OCI-M2 (cell line): ENCODE results near the gene KIF1B.

Source experiments
- DNase-seq: peaks from one replicate; lab custom pipeline; 2025; ENCODE audit not compliant: unreplicated experiment; lab: John Stamatoyannopoulos, UW

KIF1B gene

DNA sequence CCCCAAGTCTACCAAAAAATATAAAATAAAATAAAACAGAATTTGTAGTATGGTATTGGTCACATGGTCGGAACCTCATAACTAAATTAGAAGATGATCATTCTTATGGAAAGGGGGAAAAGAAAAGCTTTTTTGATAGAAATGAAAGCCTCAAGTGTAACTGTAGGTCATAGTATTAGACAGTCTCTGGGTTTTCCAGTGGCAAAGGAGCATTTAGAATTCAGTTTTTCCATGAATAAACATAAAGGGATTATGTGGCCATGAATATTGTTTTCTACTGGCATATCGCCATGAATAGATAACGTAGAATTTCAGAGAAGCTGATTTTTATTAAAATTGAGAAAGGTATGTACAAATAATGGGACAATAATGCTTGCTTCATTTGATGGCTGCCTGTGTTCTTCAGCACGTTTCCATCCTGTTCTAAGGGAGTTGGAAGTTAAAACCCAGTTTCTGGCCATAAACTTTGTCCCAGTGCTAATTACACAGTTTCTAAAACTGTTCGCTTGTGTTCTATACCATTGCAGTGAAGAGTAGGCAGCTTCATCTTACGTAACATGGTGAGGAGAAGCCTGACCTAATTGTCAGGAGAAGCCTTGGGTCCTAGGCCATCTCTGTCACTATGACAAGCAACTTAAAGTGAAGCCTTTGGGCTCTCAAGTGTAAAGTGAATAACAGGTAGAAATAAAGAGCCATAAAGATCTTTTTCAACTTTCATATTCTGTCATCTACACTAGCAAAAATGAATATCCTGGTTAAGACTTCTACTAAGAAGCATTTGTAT, 118.0 kb downstream of the KIF1B start:
- DNase-seq: no peak

DNA sequence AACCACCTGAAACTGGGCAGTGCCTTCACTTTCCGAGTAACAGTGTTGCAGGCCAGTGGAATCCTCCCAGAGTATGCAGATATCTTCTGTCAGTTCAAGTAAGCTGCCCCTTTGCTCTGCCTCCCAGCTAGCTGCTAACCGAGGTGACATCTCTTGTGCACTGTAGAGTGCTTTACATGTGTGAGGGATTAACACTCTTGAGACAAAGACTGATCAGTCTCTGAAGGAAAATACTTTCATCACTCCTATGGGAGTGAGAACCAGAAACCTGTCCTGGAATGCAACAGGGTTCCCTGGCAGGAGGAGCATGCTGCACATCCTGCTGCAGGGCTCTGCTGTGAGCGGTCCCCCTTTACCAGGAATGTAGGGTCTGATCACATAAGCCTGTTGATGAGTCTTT, 127.1 kb downstream of the KIF1B start:
- no peak for DNase-seq

DNA sequence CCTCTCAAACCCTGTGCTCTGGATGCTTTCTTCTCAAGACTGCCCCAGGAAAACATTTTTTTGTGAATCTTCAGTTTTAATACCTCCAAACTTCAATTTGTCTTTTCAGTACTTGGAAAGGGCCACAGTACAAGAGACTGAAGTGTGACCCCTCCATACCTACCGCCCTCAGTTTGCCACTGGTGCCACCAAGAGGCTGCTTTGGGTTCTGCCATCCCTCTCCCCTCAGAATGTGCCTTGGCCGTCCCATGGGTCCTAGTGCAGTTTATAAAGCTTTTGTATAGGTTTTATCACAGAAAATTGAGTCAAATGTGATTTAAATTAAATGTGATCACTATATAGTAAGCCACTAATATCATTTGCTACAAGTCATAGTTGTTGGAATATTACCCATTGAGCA, 127.7 kb downstream of the KIF1B start:
- no peak for DNase-seq

DNA sequence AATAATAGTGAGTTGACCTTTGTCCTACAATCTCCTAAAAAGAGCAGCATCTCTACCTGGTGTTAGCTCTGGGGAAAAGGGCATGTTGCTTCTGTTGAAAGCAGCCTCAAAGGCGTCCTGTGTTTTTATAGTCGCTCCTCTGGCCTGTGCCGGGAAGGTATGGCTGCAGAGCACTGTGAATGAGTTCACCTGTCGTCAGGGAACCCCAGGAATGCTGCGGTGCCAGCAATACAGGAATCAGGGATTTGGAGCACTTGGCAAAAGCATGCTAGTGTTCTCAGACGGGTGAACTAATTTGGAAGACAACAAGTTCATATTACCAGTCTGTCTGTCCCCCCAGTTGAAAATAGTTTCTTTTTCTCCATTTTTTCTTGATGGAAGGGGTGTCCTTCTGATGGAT, 128.2 kb downstream of the KIF1B start:
- no peak for DNase-seq

DNA sequence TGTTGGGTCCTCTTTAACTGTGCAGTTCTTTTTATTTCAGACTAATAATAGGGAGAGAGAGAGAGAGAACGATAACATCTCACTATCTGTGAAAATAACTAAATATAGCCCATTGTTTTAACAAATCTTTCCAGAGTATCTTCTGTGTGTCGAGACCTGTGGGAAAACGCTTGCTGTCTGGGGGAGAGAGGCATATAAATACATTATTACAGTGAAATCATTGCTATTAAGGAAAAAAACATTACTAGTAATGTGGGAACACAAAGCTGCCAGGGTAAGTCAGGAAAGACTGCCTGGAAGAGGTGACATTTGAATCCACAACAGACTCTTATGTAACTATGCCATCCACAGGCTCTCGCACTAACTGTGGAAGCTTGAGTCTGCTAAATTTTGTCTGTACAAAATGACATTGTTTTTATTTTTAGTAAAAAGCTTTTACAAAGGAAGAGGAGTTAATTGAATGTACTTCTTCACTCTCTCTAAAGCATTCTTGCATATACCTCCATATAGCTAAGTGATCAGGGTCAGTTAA, 128.7 kb downstream of the KIF1B start:
- no peak for DNase-seq

DNA sequence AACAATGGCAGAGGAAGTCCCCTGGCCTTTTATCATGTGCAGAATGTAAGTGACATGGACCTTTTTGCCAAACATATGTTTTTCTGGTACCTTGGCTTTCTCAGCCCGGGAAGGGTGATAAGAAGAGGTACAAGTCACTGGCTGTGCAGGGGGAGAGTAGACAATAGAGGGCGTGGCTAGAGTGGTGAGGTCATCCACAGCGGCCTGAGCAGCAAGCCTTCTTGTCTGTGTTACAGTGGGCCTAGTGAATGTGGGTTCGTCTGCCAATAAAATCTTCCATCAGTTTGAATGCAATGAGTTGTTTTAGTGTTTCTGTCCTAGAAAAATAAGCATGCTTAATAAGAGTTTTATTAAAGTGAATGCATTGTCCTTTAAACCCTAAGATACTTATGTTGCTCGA, 129.4 kb downstream of the KIF1B start:
- peak; percentile 47 for DNase-seq

DNA sequence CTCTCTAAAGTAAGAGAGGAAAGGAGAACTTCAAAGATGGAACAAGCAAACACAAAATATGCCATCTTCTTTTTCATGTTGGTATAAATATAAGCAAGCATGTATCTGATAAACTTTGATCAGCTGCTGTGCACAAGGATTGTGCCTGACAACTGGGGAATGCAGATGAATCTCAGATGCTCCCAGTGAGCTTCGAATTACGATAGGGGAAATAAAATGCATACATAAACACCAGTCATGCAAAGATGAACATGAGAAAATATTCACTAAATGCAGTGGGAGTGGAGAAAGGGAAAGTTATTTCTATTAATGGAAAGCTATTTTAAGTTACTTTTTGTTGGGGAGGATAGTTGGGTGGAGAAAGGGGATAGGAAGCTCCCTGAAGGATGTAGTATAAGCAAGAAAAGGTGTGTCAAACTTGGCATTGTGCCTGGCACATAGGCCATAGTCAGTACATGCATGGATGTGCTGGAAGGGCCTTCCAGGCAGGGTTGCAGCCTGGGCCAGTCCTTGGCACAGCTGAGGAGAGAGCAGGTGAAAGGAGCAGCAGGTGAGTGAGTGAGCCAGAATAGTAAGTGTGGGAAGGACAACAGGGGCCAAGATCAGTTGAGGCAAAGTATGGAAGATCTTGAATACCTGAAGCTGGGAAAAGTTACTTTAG, 130.7 kb downstream of the KIF1B start:
- no peak for DNase-seq

DNA sequence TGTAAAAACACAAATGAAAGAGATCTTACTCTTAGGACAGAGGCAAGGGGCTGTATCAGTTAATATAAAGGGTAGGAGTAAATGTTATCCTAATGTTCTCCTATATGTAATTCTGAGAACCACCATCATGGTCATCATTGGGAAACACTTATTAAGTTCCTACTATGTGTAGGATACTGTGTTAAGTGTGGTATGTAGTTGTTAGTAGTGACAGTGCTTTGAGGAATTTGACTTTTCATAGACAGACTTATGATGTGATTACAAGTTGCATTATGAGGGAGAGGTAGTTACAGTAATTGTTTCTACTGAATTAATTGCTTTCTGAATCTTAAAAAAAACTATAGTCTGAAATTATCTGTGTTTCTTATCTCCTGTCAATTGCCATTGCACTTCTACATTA, 136.7 kb downstream of the KIF1B start:
- DNase-seq: no peak

DNA sequence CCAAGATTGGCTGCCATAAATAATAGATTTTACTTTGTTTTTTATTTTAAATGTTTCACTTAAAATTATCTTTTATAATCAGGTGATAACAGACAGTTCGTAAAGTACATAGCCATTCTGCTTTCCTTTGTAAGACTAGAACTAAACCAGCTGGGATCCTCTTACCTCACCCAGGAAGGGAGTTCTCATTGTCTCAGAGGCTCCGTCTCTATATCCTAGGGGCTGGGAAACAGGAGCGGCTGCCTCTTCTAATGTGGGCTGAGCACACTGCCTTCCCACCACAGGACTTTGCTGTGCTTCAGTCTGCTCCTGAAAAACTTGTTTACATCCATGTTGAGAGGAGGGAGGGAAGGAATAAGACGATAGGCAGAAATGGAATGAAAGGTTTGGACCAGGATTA, 142.9 kb downstream of the KIF1B start:
- DNase-seq: no peak

DNA sequence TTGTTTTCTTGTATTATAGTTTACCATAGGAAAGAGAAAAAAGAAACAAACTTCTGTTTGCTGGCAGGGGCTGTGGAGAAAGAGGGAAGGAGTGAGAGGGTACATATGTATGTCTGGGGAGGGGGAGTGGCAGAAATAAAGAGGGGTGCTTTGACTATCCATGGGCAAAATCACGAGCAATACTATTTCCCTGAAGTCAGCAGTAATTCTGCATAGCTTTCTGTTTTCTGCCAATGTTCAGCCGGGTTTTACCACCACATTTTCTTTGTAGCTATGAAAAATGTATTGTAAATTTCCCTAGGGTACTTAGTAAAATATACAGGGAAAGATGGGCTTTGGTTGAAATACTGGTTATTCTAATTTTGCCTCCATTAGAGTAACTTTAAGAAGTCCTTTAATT, 143.3 kb downstream of the KIF1B start:
- no peak for DNase-seq

DNA sequence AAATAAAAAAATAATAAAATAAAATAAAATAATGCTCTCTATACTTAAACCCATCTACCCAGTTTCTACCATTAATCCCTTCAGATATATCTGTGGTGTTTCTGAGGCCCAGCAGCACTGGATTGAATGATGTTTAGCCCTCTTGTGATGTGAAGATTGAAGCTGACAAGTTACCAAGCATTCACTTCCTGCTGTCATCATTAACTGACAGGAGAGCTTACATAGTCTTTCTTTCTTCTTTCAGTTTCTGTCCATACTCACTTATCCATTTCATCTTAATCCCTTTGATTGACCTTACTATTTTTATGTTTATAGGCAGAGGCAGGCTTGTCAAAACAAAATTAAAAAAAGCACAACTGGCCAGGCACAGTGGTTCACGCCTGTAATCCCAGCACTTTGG, 149.7 kb downstream of the KIF1B start:
- DNase-seq: no peak

DNA sequence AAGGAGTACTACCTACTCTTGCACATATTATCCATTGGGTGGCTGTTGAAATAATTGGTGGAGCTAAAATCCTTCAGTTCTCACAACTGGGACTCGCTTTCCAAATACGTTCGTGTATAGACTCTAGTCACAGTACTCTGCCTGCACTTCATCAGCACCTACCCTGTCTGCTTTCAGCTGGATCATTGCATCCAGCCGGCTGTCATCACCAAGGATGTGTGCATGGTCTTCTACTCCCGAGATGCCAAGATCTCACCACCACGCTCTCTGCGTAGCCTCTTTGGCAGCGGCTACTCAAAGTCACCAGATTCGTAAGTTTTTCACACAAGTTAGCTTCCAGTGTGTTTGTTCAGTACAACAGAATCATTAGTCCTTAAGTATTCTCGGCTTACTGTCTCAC, 151.1 kb downstream of the KIF1B start:
- DNase-seq: no peak

DNA sequence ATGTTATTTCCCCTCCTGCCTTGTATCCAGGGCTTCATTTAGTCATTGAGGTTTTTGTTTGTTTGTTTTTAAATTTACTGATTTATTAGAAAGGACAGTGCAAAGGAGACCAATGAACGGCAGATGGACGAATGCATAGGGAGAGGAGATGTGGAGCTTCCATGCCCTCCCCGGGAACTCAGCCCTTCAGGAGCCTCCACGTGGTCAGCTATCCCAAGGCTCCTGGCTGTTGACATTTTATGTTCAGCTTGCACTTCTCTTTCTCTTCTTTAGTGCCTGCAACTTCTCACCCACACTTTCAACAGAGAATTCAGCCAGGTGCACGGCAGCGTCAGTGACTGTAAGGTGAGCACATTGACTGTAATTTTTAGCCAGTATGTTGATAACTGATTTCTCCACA, 157.8 kb downstream of the KIF1B start:
- no peak for DNase-seq

DNA sequence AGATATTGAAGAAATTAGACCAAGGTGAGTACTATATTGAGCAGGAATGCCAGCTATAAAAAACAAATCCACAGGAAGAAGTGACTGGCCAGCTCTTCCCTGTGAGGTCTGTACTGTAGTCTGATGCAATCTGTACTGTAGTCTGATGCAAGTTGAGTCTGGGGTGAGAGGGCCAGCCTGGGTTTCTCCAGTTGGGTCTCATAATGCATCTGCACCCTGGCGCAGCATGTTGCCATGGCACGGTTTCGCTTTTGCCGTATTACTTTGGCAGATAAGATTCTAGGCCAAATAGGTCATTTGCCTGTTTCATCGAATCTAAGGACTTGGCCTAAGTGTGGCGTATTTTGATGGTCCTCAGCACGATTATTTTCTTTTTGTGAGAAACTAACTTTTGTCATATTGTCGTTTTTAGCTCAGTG, 164.1 kb downstream of the KIF1B start:
- no peak for DNase-seq

DNA sequence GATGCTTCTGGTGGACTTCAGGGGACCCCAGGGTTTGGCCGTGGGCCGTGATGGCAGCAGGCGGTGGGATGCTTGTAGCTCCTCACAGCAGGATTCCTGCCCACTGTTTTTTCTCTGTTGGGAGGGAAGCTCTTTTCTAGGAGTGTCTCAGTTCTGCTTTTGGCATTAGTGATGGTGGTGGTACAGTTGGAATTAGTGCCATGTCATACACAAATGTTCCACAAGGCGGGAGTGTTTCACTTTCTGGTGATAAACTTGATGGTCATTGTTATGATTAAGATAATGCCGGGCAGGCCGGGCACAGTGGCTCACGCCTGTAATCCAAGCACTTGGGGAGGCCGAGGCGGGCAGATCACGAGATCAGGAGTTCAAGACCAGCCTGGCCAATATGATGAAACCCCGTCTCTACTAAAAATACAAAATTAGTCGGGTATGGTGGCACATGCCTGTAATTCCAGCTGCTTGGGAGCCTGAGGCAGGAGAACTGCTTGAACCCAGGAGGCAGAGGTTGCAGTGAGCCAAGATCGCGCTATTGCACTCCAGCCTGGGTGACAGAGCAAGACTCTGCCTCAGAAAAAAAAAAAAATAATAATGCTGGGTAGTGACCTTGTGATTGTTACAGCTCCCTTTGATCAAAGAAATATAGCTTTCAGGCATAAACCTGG, 167.1 kb downstream of the KIF1B start:
- peak; percentile 58 for DNase-seq

DNA sequence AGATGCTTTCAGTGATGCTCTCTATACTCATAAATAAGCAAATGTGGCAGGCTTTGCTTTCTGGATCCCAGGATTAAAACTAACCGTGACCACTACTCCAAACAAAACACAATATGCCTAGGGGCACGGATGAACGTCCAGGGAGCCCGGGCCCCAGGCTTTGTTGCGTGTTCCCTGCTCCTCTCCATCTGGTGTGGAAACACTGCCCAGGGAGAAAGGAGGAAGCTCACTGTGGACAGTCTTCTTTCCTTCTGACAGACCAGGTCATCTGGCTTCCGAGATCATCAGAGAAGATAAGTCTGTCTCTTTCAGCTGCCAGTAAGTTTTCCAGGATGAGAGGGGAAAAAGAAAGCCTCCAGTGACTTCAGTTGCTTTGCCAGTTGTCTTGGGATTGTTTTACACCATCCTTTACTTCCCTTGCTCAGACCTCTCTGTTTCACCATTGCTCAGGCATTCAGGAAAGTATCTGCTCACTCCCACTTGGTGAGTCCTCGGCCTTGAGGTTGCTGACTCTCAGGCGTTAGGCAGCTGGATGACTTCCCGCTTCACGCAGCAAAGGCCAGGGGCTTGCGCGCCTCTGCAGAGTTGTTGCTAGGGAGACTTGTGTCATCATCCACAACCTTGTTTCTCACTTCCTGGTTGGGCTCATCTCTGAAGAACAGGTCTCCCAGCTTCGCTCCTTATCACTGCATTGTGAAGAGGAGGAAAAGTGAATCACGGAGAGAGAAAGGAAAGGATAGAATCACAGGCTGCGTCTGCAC, 167.9 kb downstream of the KIF1B start:
- DNase-seq: no peak

DNA sequence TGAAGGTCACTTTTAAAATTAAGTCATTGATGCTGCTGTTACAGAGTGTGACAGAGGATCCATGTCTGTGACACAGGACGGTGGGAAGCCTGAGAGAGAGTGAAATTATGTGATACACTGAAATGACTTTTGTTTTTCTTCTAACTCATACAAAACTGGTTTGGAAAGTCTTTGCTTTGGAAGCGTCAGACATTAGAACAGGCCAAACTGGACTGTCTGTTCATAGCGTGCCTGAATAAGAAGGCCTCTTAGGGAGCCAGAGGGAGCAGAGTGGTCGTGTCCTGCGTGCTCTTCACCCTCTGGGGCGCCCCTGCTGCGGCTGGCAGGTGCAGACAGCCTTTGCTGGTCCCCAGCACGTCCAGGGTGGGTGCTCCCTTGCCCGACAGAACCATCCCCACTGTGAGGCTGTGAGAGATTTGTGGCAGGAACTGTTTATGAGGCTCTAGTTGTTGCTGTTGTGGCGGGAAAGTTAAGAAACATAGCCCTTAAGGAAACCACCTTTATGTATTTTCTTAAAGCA, 168.8 kb downstream of the KIF1B start:
- DNase-seq: no peak

DNA sequence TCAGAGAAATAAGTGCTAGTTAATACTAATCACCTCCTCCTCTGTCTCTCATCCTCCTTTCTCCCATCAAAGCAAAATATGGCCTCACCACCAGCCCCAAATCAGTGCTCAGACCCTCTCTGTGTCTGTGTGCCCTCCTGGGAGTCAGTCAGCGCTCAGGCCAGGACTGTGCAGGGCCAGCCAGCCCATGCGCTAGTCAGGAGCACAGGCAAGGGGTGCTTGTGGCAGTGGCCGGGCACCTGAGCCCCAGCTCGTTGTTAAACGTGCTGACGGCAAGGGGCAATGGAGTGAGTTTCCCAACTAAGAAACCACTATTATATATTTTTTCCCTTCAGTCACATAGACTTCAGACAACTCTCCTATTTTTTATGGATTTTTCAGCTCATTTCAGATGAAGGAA, 169.3 kb downstream of the KIF1B start:
- DNase-seq: no peak

DNA sequence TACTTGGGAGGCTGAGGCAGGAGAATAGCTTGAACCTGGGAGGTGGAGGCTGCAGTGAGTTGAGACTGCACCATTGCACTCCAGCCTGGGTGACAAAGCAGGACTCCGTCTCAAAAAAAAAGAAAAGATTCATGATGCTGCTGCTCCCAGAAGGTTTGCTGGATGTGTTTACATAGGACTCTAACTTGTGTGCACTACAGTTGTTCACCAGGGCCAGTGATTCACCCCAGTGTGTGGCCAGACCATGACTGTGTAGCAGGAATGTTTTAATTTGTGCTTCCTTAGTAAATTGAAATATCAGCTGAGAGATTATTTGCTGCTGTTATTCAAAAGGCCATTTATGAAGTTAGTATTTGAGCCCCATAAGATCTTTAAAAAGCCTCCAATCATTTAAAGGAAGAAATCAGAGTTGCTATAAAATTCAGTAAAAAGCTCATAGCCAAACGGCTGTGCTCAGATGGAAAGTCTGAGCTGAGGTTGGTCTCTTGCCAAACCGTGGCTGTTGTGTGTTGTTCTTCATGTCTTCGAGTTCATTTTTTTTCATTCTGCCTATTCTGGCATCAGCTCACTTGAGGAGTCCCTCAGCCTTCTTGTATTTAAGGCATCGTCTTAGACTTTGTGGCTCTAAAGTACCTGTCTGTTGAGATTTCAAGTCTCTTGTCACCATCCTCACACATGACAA, 170.4 kb downstream of the KIF1B start:
- no peak for DNase-seq

DNA sequence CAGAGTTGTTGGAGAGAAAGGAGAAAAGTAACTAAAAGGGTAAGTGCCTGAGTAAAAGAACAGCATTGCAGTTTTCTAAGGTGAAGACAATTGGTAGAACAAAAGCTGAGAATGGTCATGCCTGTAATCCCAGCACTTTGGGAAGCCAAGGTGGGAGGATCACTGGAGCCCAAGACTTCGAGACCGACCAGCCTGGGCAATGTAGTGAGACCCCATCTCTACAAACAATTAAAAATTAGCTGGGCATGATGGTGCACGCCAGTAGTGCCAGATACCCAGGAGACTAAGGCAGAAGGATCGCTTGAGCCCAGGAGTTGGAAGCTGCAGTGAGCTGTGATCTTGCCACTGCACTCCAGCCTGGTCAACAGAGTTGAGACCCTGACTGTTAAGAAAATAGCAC, 173.3 kb downstream of the KIF1B start:
- DNase-seq: no peak

DNA sequence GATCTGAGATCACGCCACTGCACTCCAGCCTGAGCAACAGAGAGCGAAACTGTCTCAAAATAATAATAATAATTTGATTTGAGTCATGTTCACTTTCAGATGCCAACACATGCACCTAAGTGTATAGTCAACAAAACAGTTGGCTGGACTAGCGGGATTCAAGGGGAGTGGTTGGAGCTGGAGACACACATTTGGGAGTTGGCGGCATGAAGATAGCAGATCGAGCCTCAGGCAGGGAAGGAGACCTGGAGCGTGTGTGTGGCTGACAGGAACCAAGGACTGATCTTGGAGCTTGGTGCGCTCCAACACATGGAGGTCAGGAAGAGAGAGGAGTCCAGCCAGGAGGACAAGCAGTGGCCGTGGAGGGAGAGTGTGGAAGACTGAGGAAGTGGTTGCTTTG, 173.8 kb downstream of the KIF1B start:
- no peak for DNase-seq
